HG02840 (cell line): Measurements from ENCODE around the gene BORCS6.

Experiments used
- ATAC-seq: cut with Tn5 transposase; IDR thresholded peaks from one replicate; pipeline ENCODE4 v1.9.1; 2021; ENCODE audit warnings: mild to moderate bottlenecking, moderate library complexity, moderate number of reproducible peaks; ENCODE audit not compliant: unreplicated experiment, low FRiP score

The BORCS6 gene

GRCh38 chr17:8156246-8156992 is 33.6 kb downstream of the BORCS6 start:
- ATAC-seq = peak; percentile 79

- no peak for ATAC-seq
Observed at GRCh38 chr17:8155996-8156245, 34.1 kb downstream of the BORCS6 start.

GRCh38 chr17:8155231-8155995 is 34.6 kb downstream of the BORCS6 start:
- ATAC-seq = no peak

GRCh38 chr17:8154608-8155155 is 35.3 kb downstream of the BORCS6 start:
- ATAC-seq = no peak

GRCh38 chr17:8153957-8154607 is 35.9 kb downstream of the BORCS6 start:
- ATAC-seq = no peak

GRCh38 chr17:8153525-8153956 is 36.4 kb downstream of the BORCS6 start:
- no peak for ATAC-seq

- ATAC-seq = no peak
Observed at GRCh38 chr17:8153031-8153451, 36.9 kb downstream of the BORCS6 start.

GRCh38 chr17:8152112-8152775 is 37.7 kb downstream of the BORCS6 start, which contains the start of gene PER1:
Gene PER1, minus strand, starts transcription at chr17:8152404. Its CDS starts 1,698 bp downstream, at chr17:8150706.
- ATAC-seq = no peak

GRCh38 chr17:8151641-8152111 is 38.3 kb downstream of the BORCS6 start:
- ATAC-seq = no peak

GRCh38 chr17:8151120-8151640 is 38.8 kb downstream of the BORCS6 start:
- peak; percentile 53 for ATAC-seq

GRCh38 chr17:8150194-8151119 is 39.5 kb downstream of the BORCS6 start:
- no peak for ATAC-seq

- ATAC-seq = no peak
Observed at GRCh38 chr17:8149419-8150193, 40.4 kb downstream of the BORCS6 start.

- ATAC-seq = no peak
Observed at GRCh38 chr17:8148560-8148959, 41.4 kb downstream of the BORCS6 start.

- no peak for ATAC-seq
Observed at GRCh38 chr17:8147805-8148404, 42.1 kb downstream of the BORCS6 start.

GRCh38 chr17:8147141-8147804 is 42.7 kb downstream of the BORCS6 start:
- no peak for ATAC-seq

- no peak for ATAC-seq
Observed at GRCh38 chr17:8146381-8147140, 43.4 kb downstream of the BORCS6 start.

- no peak for ATAC-seq
Observed at GRCh38 chr17:8145811-8146210, 44.2 kb downstream of the BORCS6 start.
